ENCODE results near the gene MPZL2. TPM values are rescaled to one million over a fixed set of nuclear protein-coding genes. Genes with fewer than 3 reads are reported as not detected.

The MPZL2 gene
- total and polyA plus RNA-seq, 8 donors = 52.0 to 117 (median 72.6) TPM

DNA sequence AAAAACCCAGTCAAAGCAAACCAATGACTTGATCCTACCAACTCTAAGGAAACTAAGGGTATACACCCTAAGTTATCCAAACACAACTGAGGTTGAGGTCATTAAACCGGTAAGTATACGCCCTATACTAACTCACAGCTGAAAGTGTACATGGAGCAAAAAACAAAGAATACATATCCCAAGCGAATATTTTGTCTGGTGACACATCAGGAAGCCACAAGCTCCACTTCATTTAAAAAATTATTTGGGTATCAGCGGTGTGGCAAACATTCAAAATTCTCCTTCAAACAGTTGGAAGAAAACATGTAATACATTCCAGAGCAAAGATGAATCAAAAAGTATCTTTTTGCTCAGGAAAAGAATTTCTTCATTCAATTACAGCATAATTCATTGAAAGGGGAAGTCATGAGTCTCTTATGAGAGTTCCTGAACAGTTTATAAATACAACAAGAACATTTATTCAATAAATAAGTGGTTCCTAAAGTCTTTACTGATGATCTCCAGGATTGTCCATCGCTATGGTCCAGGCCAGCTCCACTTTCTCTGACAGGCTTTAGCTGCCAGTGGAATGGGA lies 34.7 kb downstream of the MPZL2 start:
- H3K36me3 ChIP-seq = peaks cover 0 to 18% of the 10 kb centered on the region in 2 donors
- no peaks in the 10 kb centered on the region for H3K9me3 ChIP-seq
- intact Hi-C loops (cut with DNase I) = no loop called here
- no peak for ATAC-seq
- H3K4me1 ChIP-seq = peaks cover 5 to 68% of the 10 kb centered on the region in 2 donors
- H3K27me3 ChIP-seq = no peaks in the 10 kb centered on the region
- peak overlapping the region; percentile 56 to 87 for H3K27ac ChIP-seq
- no peak overlapping the region for H3K4me3 ChIP-seq
- no peak for TF ChIP-seq CTCF (IDR thresholded peaks at IDR 0.05)
- DNase-seq = no peak

DNA sequence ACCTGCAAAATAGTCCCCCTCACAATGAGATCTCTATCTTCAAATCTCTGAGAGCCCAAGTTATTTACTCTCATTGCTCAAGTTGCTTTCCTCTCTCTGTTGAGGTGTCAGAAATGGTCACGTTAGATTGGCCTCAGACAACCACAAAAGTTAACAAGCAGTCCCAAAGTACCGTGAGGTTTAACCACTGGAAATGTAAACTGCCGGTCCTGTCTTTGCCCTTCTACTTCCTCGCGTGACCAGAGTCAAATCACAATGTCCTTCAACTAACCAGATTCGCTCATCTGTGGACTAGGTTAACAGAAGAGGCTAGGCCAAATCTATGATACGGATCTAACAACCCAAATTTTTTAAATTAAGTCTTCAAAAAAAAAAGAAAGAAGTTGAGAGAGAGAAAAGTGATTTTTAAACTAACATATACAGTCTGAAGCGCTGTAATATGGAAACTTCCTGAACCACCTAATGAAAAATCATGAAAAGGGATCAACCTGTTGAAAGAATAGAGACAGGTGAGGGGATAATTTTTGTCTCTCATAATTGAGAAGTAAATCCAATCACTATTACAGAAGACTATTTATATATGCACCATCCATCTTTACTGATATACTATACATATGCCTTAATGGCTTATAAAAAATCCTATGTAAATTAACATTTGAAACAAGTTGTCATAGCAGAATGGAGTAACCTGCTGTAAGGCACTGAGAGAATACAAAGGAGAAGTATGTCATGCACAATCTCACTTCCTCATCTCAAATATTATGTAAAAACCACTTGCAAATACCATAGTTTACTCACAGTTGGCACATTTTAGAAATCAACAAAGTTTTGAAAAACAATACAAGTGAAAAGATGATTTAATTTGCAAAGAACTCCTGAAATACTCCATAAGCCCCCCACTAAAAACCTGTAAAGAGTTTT lies 36.0 kb downstream of the MPZL2 start:
- H3K4me1 ChIP-seq = peaks cover 5 to 70% of the 10 kb centered on the region in 2 donors
- H3K27me3 ChIP-seq = no peaks in the 10 kb centered on the region
- H3K9me3 ChIP-seq = no peaks in the 10 kb centered on the region
- DNase-seq (no peak), ATAC-seq (peak; percentile 33)
- peaks cover 0 to 8% of the 10 kb centered on the region in 2 donors for H3K36me3 ChIP-seq
- H3K4me3 ChIP-seq = no peak overlapping the region
- H3K27ac ChIP-seq = peak overlapping the region; percentile 56 to 87
- intact Hi-C loops (cut with DNase I) = no loop called here
- no peak for TF ChIP-seq CTCF (IDR thresholded peaks at IDR 0.05)

DNA sequence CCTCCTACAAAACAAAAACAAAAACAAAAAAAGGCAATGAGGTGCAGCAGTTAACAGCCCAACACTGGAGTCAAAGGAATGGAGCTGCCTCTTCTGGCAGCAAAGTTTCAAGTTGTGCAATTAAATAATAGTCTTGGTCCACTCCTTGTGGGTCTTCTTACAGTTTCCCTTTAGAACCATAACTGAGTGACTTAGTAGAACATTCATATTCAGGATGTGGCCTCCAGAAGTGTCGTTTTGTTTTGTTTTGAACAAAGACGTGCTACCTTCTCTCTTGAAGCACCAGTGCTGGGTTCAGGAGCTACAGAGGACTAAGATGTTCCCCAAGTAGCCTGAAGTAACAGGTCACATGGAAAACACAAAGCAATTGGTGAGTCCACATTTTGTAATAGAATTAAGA lies 37.3 kb downstream of the MPZL2 start:
- no peak for DNase-seq
- peaks cover 5 to 75% of the 10 kb centered on the region in 2 donors for H3K4me1 ChIP-seq
- no peaks in the 10 kb centered on the region for H3K9me3 ChIP-seq
- TF ChIP-seq CTCF (IDR thresholded peaks at IDR 0.05) = no peak
- H3K36me3 ChIP-seq = no peaks in the 10 kb centered on the region
- no peak overlapping the region for H3K4me3 ChIP-seq
- no peak for ATAC-seq
- intact Hi-C loops (cut with DNase I) = no loop called here
- H3K27me3 ChIP-seq = no peaks in the 10 kb centered on the region
- peak overlapping the region; percentile 2 to 87 for H3K27ac ChIP-seq

- ATAC-seq (peak; percentile 26), DNase-seq (peak in 1 of 4 donors; percentile 57)
- intact Hi-C loops (cut with DNase I) = no loop called here
- H3K4me3 ChIP-seq = no peak overlapping the region
- H3K9me3 ChIP-seq = no peaks in the 10 kb centered on the region
- peak overlapping the region; percentile 2 to 87 for H3K27ac ChIP-seq
- peaks cover 5 to 79% of the 10 kb centered on the region in 2 donors for H3K4me1 ChIP-seq
- no peak for TF ChIP-seq CTCF (IDR thresholded peaks at IDR 0.05)
- H3K36me3 ChIP-seq = no peaks in the 10 kb centered on the region
- H3K27me3 ChIP-seq = no peaks in the 10 kb centered on the region
These were observed 37.8 kb downstream of the MPZL2 start for GRCh38 chr11:118226296-118226695.

- peak within 1 kb of the TSS; percentile 2 to 87 for H3K27ac ChIP-seq
- intact Hi-C loops (cut with DNase I) = no loop called here
- peaks cover 5 to 81% of the 10 kb centered on the region in 2 donors for H3K4me1 ChIP-seq
- H3K27me3 ChIP-seq = no peaks in the 10 kb centered on the region
- DNase-seq (no peak), ATAC-seq (peak; percentile 56)
- peak within 1 kb of the TSS in 1 of 2 donors; percentile 31 for H3K4me3 ChIP-seq
- TF ChIP-seq CTCF (IDR thresholded peaks at IDR 0.05) = no peak
- no peaks in the 10 kb centered on the region for H3K9me3 ChIP-seq
- H3K36me3 ChIP-seq = no peaks in the 10 kb centered on the region
These were observed 39.4 kb downstream of the MPZL2 start, which contains the start of gene JAML for GRCh38 chr11:118224511-118225188. TSS of gene JAML (minus strand) at chr11:118225011. CDS start at chr11:118214866, 10,145 bp downstream.

Measured in left lung (tissue), 10 donors.